IPS-15b (cell line): ENCODE data around the gene CIART.
A peak's percentile ranks its signal among the peaks of the same experiment; 100 is the strongest.

Experiments used
- H3K27me3 ChIP-seq: one replicate; pipeline ENCODE4 v1.6.1; 2013; ENCODE audit warnings: low read length; ENCODE audit not compliant: control insufficient read depth, insufficient read depth
- H3K36me3 ChIP-seq: one replicate; pipeline ENCODE4 v1.6.1; 2013; ENCODE audit warnings: low read length; ENCODE audit not compliant: control insufficient read depth, insufficient read depth
- H3K4me1 ChIP-seq: one replicate; pipeline ENCODE4 v1.6.1; 2013; ENCODE audit warnings: mild to moderate bottlenecking, low read length; ENCODE audit not compliant: control insufficient read depth, insufficient read depth
- H3K4me3 ChIP-seq: one replicate; pipeline ENCODE4 v1.5.1; 2013; ENCODE audit warnings: low read depth, low read length
- H3K9ac ChIP-seq: one replicate; pipeline ENCODE4 v1.6.1; 2013; ENCODE audit warnings: low read depth, mild to moderate bottlenecking, low read length
- H3K9me3 ChIP-seq: one replicate; pipeline ENCODE4 v1.6.1; 2013; ENCODE audit warnings: mild to moderate bottlenecking, low read length; ENCODE audit not compliant: control insufficient read depth, insufficient read depth

The CIART gene

DNA sequence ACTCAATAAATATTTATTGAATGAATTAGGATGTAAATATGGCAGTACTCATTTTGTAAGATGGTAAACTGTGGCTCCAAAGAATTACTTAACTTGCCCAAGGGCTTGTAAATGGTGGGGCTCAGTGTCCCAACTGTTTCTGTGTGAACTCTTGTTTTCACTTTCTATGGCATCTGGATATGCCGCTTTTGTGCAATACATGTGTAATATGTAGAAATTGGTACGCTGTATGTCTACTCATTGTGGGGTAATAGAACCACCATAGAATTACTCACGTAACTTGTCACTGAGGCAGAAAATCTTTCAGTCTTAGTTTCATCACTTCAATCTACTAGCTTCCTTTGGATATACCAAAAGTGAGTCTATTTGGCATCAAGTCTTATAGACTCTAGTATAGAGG, 40.0 kb downstream of the CIART start:
- Histone ChIP-seq H3K4me3 (peak overlapping the region; percentile 57), H3K9ac (peak overlapping the region; percentile 84)

GRCh38 chr1:150332651-150333290, 50.4 kb downstream of the CIART start:
- Histone ChIP-seq H3K9me3 (no peaks in the 10 kb centered on the region), H3K4me3 (no peak overlapping the region), H3K27me3 (no peaks in the 10 kb centered on the region), H3K4me1 (no peaks in the 10 kb centered on the region), H3K9ac (no peak overlapping the region), H3K36me3 (peaks cover 49% of the 10 kb centered on the region)

More for the DNA sequence above, 40.0 kb downstream of the CIART start:
- Histone ChIP-seq H3K9me3 (no peaks in the 10 kb centered on the region), H3K36me3 (peaks cover 20% of the 10 kb centered on the region), H3K27me3 (no peaks in the 10 kb centered on the region), H3K4me1 (no peaks in the 10 kb centered on the region)
